ENCODE measurements around the gene UCHL5.

GRCh38 chr1:193014400-193014799, 44.8 kb downstream of the UCHL5 start:
- TF ChIP-seq CTCF (conservative IDR thresholded peaks at IDR 0.05; ENCODE audit: low read length) (no peak), EZH2phosphoT487 (IDR thresholded peaks at IDR 0.05; ENCODE audit: borderline replicate concordance, low read depth, low read length) (no peak)
